GM06990 (cell line): ENCODE measurements around the gene DMAC2.
"Not testable (repeated sequence)": the region's sequence is repeated elsewhere in the genome, so short reads cannot be mapped to it uniquely, and the experiment has no call there.

Source experiments
- DNase-seq: peaks from one replicate; pipeline ENCODE4 v3.0.0-alpha.2; 2011; ENCODE audit not compliant: insufficient read length; ENCODE audit errors: extremely low read depth
- H3K27me3 ChIP-seq: replicated peaks from 2 replicates; pipeline ENCODE4 v1.6.0; 2011; ENCODE audit warnings: low read length; ENCODE audit not compliant: control insufficient read depth, insufficient read depth
- H3K36me3 ChIP-seq: 2 replicates; pipeline ENCODE4 v1.5.1; 2011; ENCODE audit warnings: low read length; ENCODE audit not compliant: control insufficient read depth, insufficient read depth
- H3K4me3 ChIP-seq: replicated peaks from 2 replicates; pipeline ENCODE4 v1.5.1; 2011; ENCODE audit warnings: low read depth, mild to moderate bottlenecking, control low read depth, low read length
- CTCF ChIP-seq: IDR thresholded peaks from 2 replicates; pipeline ENCODE4 v1.5.1; 2011; ENCODE audit warnings: low read length, control low read depth, mild to moderate bottlenecking, inconsistent platforms; ENCODE audit not compliant: insufficient read depth, poor library complexity, severe bottlenecking

Gene DMAC2

GRCh38 chr19:41384351-41384750 is 55.4 kb downstream of the DMAC2 start:
- H3K36me3 ChIP-seq, result peaks cover 6% of the 10 kb centered on the region
- no peaks in the 10 kb centered on the region for H3K27me3 ChIP-seq
- TF ChIP-seq CTCF, result no peak
- H3K4me3 ChIP-seq, result no peak overlapping the region
- no peak for DNase-seq

- DNase-seq, H3K36me3 ChIP-seq, H3K4me3 ChIP-seq, H3K27me3 ChIP-seq: not testable (repeated sequence)
These were observed 58.2 kb downstream of the DMAC2 start for GRCh38 chr19:41381536-41381935.
